Tibial nerve (tissue), 4 donors: Measurements from ENCODE around the gene BUB1B. TPM values are rescaled to one million over a fixed set of nuclear protein-coding genes. Genes with fewer than 3 reads are reported as not detected.

Source experiments
- DNase-seq, 2 donors: peaks; one replicate each; pipeline ENCODE4 v3.0.0-alpha.2; 2019; ENCODE audit warnings: low spot score in 2 of 2
- H3K27ac ChIP-seq, 4 donors: fragments of 200-600 bp; sonication (generic) in 3 of 4; one replicate each; pipeline ENCODE4 v1.5.1; 2017 to 2019; ENCODE audit warnings: mild to moderate bottlenecking in 1 of 4
- H3K27me3 ChIP-seq, 2 donors: fragments of 200-600 bp; sonication (generic) in 1 of 2; one replicate each; pipeline versions ENCODE4 v1.5.1 to v1.6.0; 2017 to 2019
- H3K36me3 ChIP-seq, 3 donors: fragments of 200-600 bp; sonication (generic); one replicate each; pipeline ENCODE4 v1.5.1; 2018 to 2019
- H3K4me1 ChIP-seq, 4 donors: fragments of 200-600 bp; sonication (generic) in 3 of 4; one replicate each; pipeline ENCODE4 v1.5.1; 2017 to 2019
- H3K4me3 ChIP-seq, 4 donors: fragments of 200-600 bp; sonication (generic) in 3 of 4; one replicate each; pipeline ENCODE4 v1.5.1; 2017 to 2019; ENCODE audit warnings: mild to moderate bottlenecking in 1 of 4, moderate library complexity in 1 of 4
- H3K9me3 ChIP-seq, 4 donors: fragments of 200-600 bp; sonication (generic) in 3 of 4; one replicate each; pipeline ENCODE4 v1.5.1; 2017 to 2019
- CTCF ChIP-seq, 5 experiments: fragments of 200-600 bp in 3 of 5; fragments of 450-650 bp in 2 of 5; sonication (generic) in 3 of 5; IDR thresholded peaks; one replicate each; pipeline ENCODE4 v1.5.1; 2016 to 2019; ENCODE audit warnings: antibody characterized with exemption in 5 of 5, mild to moderate bottlenecking in 3 of 5, moderate library complexity in 2 of 5
- EP300 ChIP-seq, 2 donors: sonication (generic); formaldehyde crosslinking; IDR thresholded peaks; one replicate each; pipeline ENCODE4 v1.6.1; 2017; ENCODE audit warnings: antibody characterized with exemption in 2 of 2, mild to moderate bottlenecking in 1 of 2
- POLR2A ChIP-seq, 2 donors: fragments of 450-650 bp; IDR thresholded peaks; one replicate each; pipeline ENCODE4 v1.6.1; 2017; ENCODE audit warnings: antibody characterized with exemption in 2 of 2, mild to moderate bottlenecking in 2 of 2, moderate library complexity in 2 of 2
- WGBS, 2 donors: methylation state at CpG; one replicate each; pipeline ENCODE4 v1.1.5; 2018; 5-methylcytosine and 5-hydroxymethylcytosine counted together
- total RNA-seq, 4 donors: library from RNA; depleted of rRNA; stranded (reverse); fragments of >200 nt; gene quantifications; one replicate each; pipeline ENCODE4 v1.1.0, GENCODE V29; 2016

BUB1B gene
- total RNA-seq, 4 donors from 2014 or later = 0.22 to 6.9 (median 3.9) TPM; not detected in 1

DNA sequence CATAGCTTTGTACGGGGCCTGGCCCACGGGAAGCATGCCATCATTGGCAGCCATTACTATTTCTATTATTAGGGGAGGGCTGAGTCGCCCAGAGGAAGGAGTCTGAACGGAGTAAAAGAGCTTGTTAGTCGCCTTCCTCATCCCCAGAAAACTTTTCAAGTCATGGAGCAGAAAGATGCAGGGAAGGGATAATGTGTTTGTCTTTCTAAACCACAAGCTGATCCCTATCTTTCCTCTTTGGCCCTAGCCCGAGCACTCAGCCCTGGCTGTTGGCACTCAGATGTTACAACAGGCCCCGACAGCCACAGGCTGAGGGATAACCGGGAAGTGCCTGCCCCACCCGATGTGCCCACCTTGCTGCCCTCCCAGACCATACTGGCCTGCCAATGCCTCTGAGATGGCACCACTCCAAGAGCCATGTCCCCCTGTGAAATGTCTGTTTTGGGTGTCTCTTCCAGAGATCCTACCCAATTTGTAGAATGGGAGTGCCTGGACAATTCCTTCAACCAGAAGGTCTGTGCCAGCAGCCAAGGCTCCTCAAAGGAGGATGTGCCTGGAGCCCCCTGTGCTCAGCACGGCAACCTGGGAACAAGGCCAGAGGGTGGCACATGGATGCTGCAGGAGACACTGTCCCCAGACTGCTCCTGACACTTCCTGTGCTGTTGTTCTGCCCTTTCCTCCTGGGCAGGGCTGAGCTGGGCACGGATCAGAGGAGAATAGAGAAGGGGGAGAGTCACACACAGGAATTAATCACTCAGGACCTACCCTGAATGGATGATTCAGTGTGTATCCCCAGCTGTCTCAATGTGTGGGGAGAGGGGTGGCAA lies 88.8 kb downstream of the BUB1B start:
- no peak for DNase-seq

DNA sequence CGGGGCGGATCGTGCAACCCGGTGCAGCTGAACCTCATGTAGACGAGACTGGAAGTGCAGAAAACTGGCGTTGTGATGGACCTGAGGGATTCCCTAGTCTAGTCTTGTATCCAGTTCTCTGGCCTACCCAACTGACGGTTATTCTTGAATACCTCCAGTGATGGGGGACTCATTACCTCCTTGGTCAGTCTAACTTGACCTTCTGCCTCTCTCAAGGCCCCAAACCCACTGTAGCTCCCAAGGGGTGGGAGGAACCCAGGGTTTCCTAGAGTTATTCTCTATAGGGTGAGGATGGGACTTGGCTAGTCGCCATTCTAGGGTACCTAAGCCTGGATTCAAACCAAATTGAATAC lies 89.4 kb downstream of the BUB1B start:
- TF ChIP-seq CTCF (IDR thresholded peaks at IDR 0.05) (no peak), EP300 (IDR thresholded peaks at IDR 0.05) (no peak), POLR2A (IDR thresholded peaks at IDR 0.05) (no peak)
- WGBS, 2 donors = 92 to 93% methylated on average over 8 of the region's 8 CpGs

More for the DNA sequence above, 88.8 kb downstream of the BUB1B start:
- 56 to 59% methylated on average over 11 of the region's 11 CpGs for WGBS, 2 donors
- Histone ChIP-seq H3K27me3 (peaks cover 0 to 26% of the 10 kb centered on the region in 2 donors), H3K4me1 (peaks cover 0 to 21% (median 14%) of the 10 kb centered on the region in 4 donors), H3K9me3 (no peaks in the 10 kb centered on the region), H3K27ac (no peak overlapping the region), H3K36me3 (no peaks in the 10 kb centered on the region), H3K4me3 (no peak overlapping the region)
- TF ChIP-seq EP300 (IDR thresholded peaks at IDR 0.05) (no peak), POLR2A (IDR thresholded peaks at IDR 0.05) (no peak), CTCF (IDR thresholded peaks at IDR 0.05) (no peak)

GRCh38 chr15:40250771-40251483 lies 90.1 kb downstream of the BUB1B start:
- 78 to 85% methylated on average over 13 of the region's 13 CpGs for WGBS, 2 donors
- peaks cover 0 to 21% (median 14%) of the 10 kb centered on the region in 4 donors for H3K4me1 ChIP-seq
- no peak for DNase-seq
- no peaks in the 10 kb centered on the region for H3K36me3 ChIP-seq
- no peaks in the 10 kb centered on the region for H3K9me3 ChIP-seq
- TF ChIP-seq EP300 (IDR thresholded peaks at IDR 0.05) (no peak), CTCF (IDR thresholded peaks at IDR 0.05) (no peak), POLR2A (IDR thresholded peaks at IDR 0.05) (no peak)
- no peak overlapping the region for H3K27ac ChIP-seq
- H3K4me3 ChIP-seq = no peak overlapping the region
- peaks cover 0 to 34% of the 10 kb centered on the region in 2 donors for H3K27me3 ChIP-seq

More for the DNA sequence above, 89.4 kb downstream of the BUB1B start:
- no peak overlapping the region for H3K4me3 ChIP-seq
- H3K36me3 ChIP-seq = no peaks in the 10 kb centered on the region
- no peaks in the 10 kb centered on the region for H3K9me3 ChIP-seq
- H3K4me1 ChIP-seq = peaks cover 0 to 21% (median 14%) of the 10 kb centered on the region in 4 donors
- DNase-seq = no peak
- H3K27ac ChIP-seq = no peak overlapping the region
- H3K27me3 ChIP-seq = peaks cover 0 to 31% of the 10 kb centered on the region in 2 donors

GRCh38 chr15:40251486-40252140 lies 90.7 kb downstream of the BUB1B start:
- H3K27me3 ChIP-seq = peaks cover 0 to 34% of the 10 kb centered on the region in 2 donors
- H3K9me3 ChIP-seq = no peaks in the 10 kb centered on the region
- TF ChIP-seq EP300 (IDR thresholded peaks at IDR 0.05) (no peak), CTCF (IDR thresholded peaks at IDR 0.05) (no peak), POLR2A (IDR thresholded peaks at IDR 0.05) (no peak)
- H3K36me3 ChIP-seq = no peaks in the 10 kb centered on the region
- no peak for DNase-seq
- no peak overlapping the region for H3K27ac ChIP-seq
- 68 to 86% methylated on average over 2 to 4 of the region's 10 CpGs for WGBS, 2 donors
- H3K4me1 ChIP-seq = peaks cover 0 to 21% (median 14%) of the 10 kb centered on the region in 4 donors
- no peak overlapping the region for H3K4me3 ChIP-seq
